Left renal cortex interstitium (tissue), 4 donors: Measurements from ENCODE around the gene SLC25A42. TPM values are rescaled to one million over a fixed set of nuclear protein-coding genes. Genes with fewer than 3 reads are reported as not detected.
"Not testable (repeated sequence)": the region's sequence is repeated elsewhere in the genome, so short reads cannot be mapped to it uniquely, and the experiment has no call there.

Source experiments
- DNase-seq, 4 donors: peaks; one replicate each; pipeline ENCODE4 v3.0.0-alpha.2; 2013; ENCODE audit warnings: low read depth in 4 of 4, low spot score in 2 of 4, missing footprints in 1 of 4
- polyA plus RNA-seq, 4 donors: library from polyadenylated mRNA; unstranded; fragments of 120-200 nt; gene quantifications; one replicate each; pipeline ENCODE4 v1.2.1, GENCODE V29; 2013; ENCODE audit not compliant: insufficient read length in 4 of 4

SLC25A42 gene
- polyA plus RNA-seq, 4 donors, result 16.6 to 27.8 (median 18.8) TPM

GRCh38 chr19:19131989-19132388 lies 68.2 kb downstream of the SLC25A42 start:
- DNase-seq, result no peak

- no peak for DNase-seq
Measured at GRCh38 chr19:19132912-19133311, 69.1 kb downstream of the SLC25A42 start.

GRCh38 chr19:19133985-19134384 lies 70.2 kb downstream of the SLC25A42 start:
- DNase-seq, result no peak

DNA sequence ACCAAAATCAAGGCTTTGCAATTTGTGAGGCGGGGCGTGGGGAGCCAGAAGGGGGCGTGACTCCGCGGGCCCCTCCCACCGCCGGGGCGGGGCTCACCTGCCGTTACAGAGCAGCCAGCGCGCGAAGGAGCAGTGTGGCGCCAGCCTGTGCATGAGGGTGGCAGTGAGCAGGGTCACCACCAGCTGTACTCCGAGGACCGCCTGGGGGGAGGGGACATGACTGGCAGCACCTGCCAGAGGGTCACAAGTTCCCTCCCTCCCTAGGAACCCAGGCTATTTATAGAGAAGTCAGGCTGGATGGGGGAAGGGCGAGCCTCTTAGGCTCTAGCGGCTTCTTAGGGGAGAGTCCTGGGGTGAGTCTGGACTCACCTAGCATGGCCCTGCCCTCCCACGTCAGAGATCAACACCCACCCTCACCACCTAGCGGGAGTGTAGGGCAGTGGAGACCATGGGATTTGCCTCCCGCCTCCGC lies 70.9 kb downstream of the SLC25A42 start:
- peak in 1 of 4 donors; percentile 49 for DNase-seq

DNA sequence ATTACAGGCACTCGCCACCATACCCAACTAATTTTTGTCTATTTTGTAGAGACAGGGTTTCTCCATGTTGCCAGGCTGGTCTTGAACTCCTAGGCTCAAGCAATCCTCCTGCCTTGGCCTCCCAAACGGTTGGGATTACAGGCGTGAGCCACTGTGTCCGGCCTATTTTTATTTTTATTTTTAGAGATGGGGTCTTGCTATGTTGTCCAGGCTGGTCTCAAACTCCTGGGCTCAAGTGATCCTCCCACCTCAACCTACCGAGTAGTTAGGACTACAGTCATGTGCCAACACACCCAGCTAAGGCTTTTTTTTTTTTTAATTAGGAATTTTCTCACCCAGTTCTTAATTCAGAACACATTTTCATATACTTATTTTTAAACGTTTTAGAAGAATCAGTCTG lies 71.9 kb downstream of the SLC25A42 start:
- DNase-seq, result not testable (repeated sequence)

DNA sequence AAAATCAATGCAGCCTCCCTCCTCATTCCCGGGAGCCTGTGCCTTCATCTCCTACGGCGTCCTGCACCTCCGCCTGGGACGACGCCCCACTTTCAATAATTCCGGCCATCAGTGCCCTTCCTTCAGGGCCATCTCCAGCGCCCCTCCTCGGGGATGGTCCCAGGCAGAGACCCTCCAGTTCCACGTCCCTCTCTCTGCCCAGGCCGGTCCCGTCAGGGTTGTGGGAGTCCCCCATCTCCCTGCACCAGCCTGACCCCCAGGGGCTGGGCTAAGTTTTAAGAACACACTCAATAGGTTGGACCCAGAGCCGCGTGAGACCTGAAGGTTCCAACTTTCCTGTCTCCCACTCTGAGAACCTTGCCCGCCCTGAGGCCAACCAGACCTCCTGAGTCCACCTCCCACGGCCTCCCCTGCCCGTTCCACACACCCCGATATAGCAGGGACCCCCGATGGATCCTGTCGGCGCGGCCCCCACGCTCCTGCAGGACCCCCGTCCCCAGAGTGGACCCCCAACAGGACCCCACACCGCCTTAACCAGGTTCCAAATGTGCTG lies 73.8 kb downstream of the SLC25A42 start:
- no peak for DNase-seq

GRCh38 chr19:19138109-19138981 lies 74.6 kb downstream of the SLC25A42 start, which contains the start of gene TMEM161A:
Gene TMEM161A (minus strand): TSS chr19:19138478. CDS start chr19:19138428, 50 bp downstream.
- peak; percentile 92 to 98 (median 94) for DNase-seq

GRCh38 chr19:19139876-19140229 lies 76.1 kb downstream of the SLC25A42 start:
- no peak for DNase-seq

DNA sequence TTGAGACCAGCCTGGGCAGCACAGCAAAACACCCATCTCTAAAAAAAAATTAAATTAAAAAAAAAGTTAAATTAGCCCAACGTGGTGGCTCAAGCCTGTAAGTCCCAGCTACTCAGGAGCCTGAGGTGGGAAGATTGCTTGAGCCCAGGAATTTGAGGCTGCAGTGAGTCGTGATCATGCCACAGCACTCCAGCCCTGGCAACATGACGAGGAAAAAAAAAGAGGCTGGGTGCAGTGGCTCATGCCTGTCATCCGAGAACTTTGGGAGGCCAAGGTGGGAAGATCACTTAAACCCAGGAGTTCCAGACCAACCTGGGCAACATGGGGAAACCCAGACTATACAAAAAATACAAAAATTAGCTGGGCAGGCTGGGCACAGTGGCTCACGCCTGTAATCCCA lies 76.7 kb downstream of the SLC25A42 start:
- DNase-seq, result no peak

GRCh38 chr19:19142347-19142746 lies 78.6 kb downstream of the SLC25A42 start:
- no peak for DNase-seq

GRCh38 chr19:19145281-19145680 lies 81.5 kb downstream of the SLC25A42 start:
- no peak for DNase-seq

GRCh38 chr19:19145684-19146608 lies 82.2 kb downstream of the SLC25A42 start:
- DNase-seq, result peak in 1 of 4 donors; percentile 49

GRCh38 chr19:19146865-19147264 lies 83.1 kb downstream of the SLC25A42 start:
- DNase-seq, result no peak

DNA sequence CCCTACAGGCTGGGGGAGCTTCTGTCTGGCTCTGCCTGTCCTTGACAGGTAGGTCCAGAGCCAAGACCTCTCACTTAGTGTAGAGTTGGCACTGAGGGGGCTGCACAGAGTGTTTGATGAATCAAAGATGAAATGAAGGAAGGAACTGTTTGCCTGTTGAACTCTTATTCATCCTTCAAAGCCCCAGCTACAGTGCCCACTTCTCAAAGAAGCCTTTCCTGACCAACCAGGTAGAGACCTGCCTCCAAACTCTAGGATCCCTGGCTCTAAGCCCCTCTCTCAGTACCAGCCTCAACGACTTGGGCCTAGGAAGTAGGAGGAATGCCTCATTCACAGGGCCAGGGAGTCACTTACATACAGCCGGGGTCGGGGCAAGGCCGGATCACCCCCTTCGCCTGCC lies 83.5 kb downstream of the SLC25A42 start:
- DNase-seq, result no peak

DNA sequence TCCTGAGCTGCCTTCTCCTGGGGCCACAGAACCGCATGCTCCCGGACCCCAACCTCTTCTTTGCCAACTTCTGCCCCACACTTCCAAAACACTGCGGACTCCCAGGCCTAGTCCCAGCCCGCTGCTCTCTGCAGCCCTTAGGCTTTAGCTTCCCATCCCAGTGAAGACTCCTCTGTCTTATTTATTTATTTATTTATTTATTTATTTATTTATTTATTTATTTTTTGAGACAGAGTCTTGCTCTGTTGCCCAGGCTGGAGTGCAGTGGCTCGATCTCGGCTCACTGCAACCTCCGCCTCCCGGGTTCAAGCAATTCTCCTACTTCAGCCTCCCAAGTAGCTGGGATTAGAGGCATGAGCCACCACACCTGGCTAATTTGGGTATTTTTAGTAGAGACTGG lies 84.7 kb downstream of the SLC25A42 start:
- DNase-seq, result not testable (repeated sequence)

DNA sequence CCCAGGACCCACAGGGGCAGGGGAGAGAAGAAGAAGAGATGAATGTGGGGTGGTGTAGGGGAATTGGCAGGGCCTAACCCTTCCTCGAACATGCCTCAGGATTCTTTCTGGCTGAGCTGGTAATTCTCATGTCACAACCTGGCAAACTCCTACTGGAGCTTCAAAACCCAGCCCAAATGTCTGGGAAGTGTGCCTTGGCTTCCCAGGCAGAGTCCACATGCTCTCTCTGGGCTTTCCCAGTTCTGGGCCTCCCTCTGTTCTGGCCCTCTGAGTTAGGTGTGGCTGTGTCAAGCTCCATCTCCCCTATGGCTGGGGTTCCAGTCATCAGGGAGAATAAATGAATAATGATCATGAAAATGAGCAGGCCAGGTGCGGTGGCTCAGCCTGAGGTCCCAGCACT lies 85.6 kb downstream of the SLC25A42 start:
- DNase-seq, result no peak

GRCh38 chr19:19151418-19151817 lies 87.6 kb downstream of the SLC25A42 start:
- no peak for DNase-seq

GRCh38 chr19:19152668-19153384 lies 89.0 kb downstream of the SLC25A42 start:
- DNase-seq, result no peak

DNA sequence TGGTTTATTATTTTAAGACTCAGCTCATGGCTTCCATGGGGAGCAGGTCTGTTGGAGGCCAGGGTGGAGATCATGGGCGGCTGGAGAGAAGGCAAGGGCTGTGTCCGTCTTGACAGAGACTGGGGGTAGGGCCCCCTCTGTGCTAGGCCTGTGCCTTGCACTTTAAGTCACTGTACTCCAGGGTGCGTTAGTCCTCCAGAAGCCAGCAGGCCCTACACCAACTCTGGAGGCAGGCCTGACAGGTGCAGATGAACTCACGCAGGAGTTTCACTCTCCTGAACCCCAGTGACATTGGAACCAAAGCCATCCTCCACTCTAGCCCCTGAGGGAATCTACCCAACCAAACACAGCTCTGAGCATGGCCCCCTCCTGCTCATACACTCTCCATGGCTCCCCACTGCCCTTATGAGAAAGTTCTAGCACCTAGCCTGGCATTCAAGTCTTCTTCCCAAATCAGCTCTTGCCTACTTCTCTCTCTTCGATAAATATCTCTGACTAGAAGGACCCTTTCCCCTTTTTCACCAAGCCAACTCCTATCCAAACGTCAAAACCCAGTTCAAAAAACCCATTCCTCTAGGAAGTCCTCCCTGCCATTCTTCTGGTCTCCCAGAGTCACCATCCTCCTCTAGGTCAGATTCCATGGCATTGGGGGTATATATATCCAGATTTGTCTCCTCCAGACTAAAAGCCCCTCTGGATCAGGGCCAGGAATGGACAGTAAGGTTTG lies 91.1 kb downstream of the SLC25A42 start:
- DNase-seq, result no peak
